Activated CD8-positive, alpha-beta T cell treated with anti-CD3 and anti-CD28 coated beads, Interleukin-2, amount 10 ng/mL, durations not matched to agents 7 days and 5 days (primary cell): ENCODE data around the gene C11orf87. TPM values are rescaled to one million over a fixed set of nuclear protein-coding genes. Genes with fewer than 3 reads are reported as not detected.

ENCODE experiments used
- ATAC-seq: fragments of 150-1000 bp; cut with Tn5 transposase; one replicate; pipeline ENCODE4 v1.10.0; 2021; ENCODE audit warnings: moderate library complexity
- CTCF ChIA-PET: fragments of 350-600 bp; sonication (Branson Sonifier 250); formaldehyde crosslinking; loops from one replicate; lab custom pipeline; 2021; ENCODE audit warnings: antibody characterized with exemption; lab: Charles Lee
- POLR2A ChIA-PET: fragments of 350-600 bp; sonication (Branson Sonifier 250); formaldehyde crosslinking; loops from one replicate; lab custom pipeline; 2021; ENCODE audit warnings: antibody characterized with exemption; lab: Charles Lee
- DNase-seq: peaks from one replicate; pipeline ENCODE4 v3.0.0-alpha.2; 2020
- H3K27ac Mint-ChIP-seq: one replicate; pipeline ENCODE4 v1.8.0; 2021; ENCODE audit warnings: mild to moderate bottlenecking, mixed read lengths
- H3K27me3 Mint-ChIP-seq: one replicate; pipeline ENCODE4 v1.8.0; 2021; ENCODE audit warnings: low read depth, mixed read lengths
- H3K36me3 Mint-ChIP-seq: one replicate; pipeline ENCODE4 v1.8.0; 2021; ENCODE audit warnings: low read depth, mixed read lengths
- H3K4me1 Mint-ChIP-seq: one replicate; pipeline ENCODE4 v1.8.0; 2021; ENCODE audit warnings: low read depth, mixed read lengths
- H3K4me3 Mint-ChIP-seq: one replicate; pipeline ENCODE4 v1.8.0; 2021; ENCODE audit warnings: mild to moderate bottlenecking, mixed read lengths
- H3K9me3 Mint-ChIP-seq: one replicate; pipeline ENCODE4 v1.8.0; 2022; ENCODE audit warnings: mixed read lengths; ENCODE audit not compliant: insufficient read depth
- total RNA-seq, 2 experiments: library from RNA; stranded (reverse); gene quantifications; one replicate each; pipeline ENCODE4 v1.2.3, GENCODE V29; 2021

Gene C11orf87
- total RNA-seq, result not detected

GRCh38 chr11:109421981-109422869 lies at the start of gene C11orf87:
Gene C11orf87 (plus strand): TSS chr11:109422190. CDS start chr11:109423634, 1,444 bp downstream.
- CTCF ChIA-PET, result no interaction called here
- DNase-seq (no peak), ATAC-seq (no peak)
- Mint-ChIP-seq H3K4me1 (no peaks in the 10 kb centered on the region), H3K27me3 (peaks cover 24% of the 10 kb centered on the region), H3K27ac (no peak within 1 kb of the TSS), H3K9me3 (peaks cover 5% of the 10 kb centered on the region), H3K36me3 (no peaks in the 10 kb centered on the region), H3K4me3 (no peak within 1 kb of the TSS)
- POLR2A ChIA-PET, result no interaction called here

GRCh38 chr11:109374032-109374431 lies 48.0 kb upstream of the C11orf87 start:
- POLR2A ChIA-PET, result no interaction called here
- no peak for ATAC-seq
- peaks cover under 1% of the 10 kb centered on the region for H3K9me3 Mint-ChIP-seq

GRCh38 chr11:109374441-109374840 lies 47.5 kb upstream of the C11orf87 start:
- ATAC-seq, result no peak
- POLR2A ChIA-PET, result no interaction called here

More at GRCh38 chr11:109374032-109374431, 48.0 kb upstream of the C11orf87 start:
- Mint-ChIP-seq H3K4me1 (no peaks in the 10 kb centered on the region), H3K27ac (no peak overlapping the region), H3K4me3 (no peak overlapping the region), H3K36me3 (no peaks in the 10 kb centered on the region), H3K27me3 (no peaks in the 10 kb centered on the region)
- CTCF ChIA-PET, result no interaction called here
- no peak for DNase-seq

DNA sequence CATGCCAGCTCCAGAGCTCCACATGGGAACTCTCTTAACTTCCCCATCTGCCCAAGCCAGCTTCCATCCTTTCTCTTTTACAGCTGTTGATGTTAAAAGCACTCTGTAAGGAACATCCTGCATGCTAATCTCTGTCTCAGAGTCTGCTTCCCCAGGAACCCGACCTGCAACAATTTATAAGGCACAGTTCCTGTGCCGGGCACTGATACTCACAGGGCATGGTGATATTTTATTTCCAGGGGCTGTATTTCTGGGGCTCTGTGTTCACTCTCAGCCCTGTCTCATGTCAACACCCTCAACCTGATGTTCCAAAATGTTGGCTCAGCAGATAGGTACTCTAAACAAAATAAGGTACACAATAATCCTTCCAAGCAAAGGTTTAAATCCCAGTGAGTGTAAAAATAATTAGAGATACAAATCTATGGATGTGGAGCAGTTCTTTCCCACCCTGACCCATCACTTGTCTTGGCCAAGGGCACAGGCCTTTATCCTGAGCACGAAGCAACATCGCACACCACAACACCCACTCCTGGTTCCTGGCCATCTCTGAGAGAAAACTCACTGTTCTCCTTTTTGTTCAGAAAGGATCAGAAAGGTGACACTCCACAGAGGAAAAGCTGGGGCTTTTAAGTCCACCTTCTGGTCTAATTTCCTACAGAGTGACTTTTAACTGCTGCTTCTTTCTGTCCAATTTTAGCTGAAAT lies 44.8 kb upstream of the C11orf87 start:
- Mint-ChIP-seq H3K27ac (no peak overlapping the region), H3K36me3 (no peaks in the 10 kb centered on the region), H3K4me3 (no peak overlapping the region), H3K9me3 (no peaks in the 10 kb centered on the region), H3K4me1 (no peaks in the 10 kb centered on the region), H3K27me3 (no peaks in the 10 kb centered on the region)
- DNase-seq (no peak), ATAC-seq (no peak)
- POLR2A ChIA-PET, result no interaction called here
- CTCF ChIA-PET, result no interaction called here

More at GRCh38 chr11:109374441-109374840, 47.5 kb upstream of the C11orf87 start:
- CTCF ChIA-PET, result interaction anchor here (0.9 kb wide), 1 partner anchor 17 kb away, joined by 3 read pairs; no protein-coding TSS in a partner anchor
- Mint-ChIP-seq H3K27me3 (no peaks in the 10 kb centered on the region), H3K27ac (no peak overlapping the region), H3K4me1 (no peaks in the 10 kb centered on the region), H3K4me3 (no peak overlapping the region), H3K9me3 (no peaks in the 10 kb centered on the region), H3K36me3 (no peaks in the 10 kb centered on the region)
- no peak for DNase-seq

DNA sequence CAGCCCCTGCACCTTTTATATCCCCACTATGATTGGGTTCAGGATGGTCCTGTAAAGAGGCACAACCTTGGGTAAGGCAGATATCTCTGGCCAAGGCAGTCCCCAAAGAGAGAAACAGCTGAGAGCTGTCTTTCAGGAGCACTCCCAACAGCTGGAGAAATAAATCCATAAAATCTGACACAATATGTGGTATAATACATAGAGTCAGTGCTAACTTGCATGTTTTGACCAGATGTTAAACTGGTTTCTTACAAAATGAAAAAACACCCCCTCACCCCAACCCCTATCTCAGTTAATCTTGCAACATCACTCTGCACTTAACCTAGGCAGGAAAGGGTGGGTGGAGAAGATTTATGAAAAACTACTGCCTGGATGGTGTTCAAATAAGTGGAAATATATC lies 44.0 kb upstream of the C11orf87 start:
- DNase-seq (no peak), ATAC-seq (no peak)
- Mint-ChIP-seq H3K36me3 (no peaks in the 10 kb centered on the region), H3K9me3 (no peaks in the 10 kb centered on the region), H3K4me1 (no peaks in the 10 kb centered on the region), H3K27ac (no peak overlapping the region), H3K27me3 (no peaks in the 10 kb centered on the region), H3K4me3 (no peak overlapping the region)
- ChIA-PET CTCF (no interaction called here), POLR2A (no interaction called here)

DNA sequence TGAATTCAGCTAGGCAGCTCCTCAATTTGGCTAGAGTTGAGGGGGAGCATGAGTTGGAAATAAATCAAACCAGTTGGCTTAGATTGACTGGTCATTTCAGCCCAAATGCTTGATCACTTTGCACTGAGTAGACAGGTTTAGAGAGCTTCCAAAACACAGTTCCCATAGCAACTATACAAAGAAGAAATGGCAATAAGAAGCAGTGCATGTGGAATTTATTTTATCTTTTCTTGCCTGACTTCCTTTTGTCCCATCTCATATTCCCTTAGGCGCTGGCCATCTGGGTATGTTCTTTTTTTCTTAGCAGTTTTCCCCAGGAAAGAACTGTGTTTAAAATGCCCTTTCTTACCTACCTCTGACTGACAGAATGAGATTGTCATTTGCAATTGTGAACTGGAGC lies 38.7 kb upstream of the C11orf87 start:
- DNase-seq, result no peak
- ATAC-seq, result no peak
- no peak overlapping the region for H3K4me3 Mint-ChIP-seq
- POLR2A ChIA-PET, result no interaction called here
- H3K36me3 Mint-ChIP-seq, result no peaks in the 10 kb centered on the region
- H3K27ac Mint-ChIP-seq, result no peak overlapping the region
- H3K4me1 Mint-ChIP-seq, result no peaks in the 10 kb centered on the region
- no peaks in the 10 kb centered on the region for H3K27me3 Mint-ChIP-seq
- CTCF ChIA-PET, result no interaction called here
- no peaks in the 10 kb centered on the region for H3K9me3 Mint-ChIP-seq

GRCh38 chr11:109384873-109385272 lies 37.1 kb upstream of the C11orf87 start:
- POLR2A ChIA-PET, result no interaction called here
- H3K4me3 Mint-ChIP-seq, result no peak overlapping the region
- H3K27ac Mint-ChIP-seq, result no peak overlapping the region
- H3K4me1 Mint-ChIP-seq, result no peaks in the 10 kb centered on the region
- no peaks in the 10 kb centered on the region for H3K9me3 Mint-ChIP-seq
- no peaks in the 10 kb centered on the region for H3K27me3 Mint-ChIP-seq
- H3K36me3 Mint-ChIP-seq, result no peaks in the 10 kb centered on the region
- no peak for DNase-seq
- CTCF ChIA-PET, result no interaction called here
- no peak for ATAC-seq

DNA sequence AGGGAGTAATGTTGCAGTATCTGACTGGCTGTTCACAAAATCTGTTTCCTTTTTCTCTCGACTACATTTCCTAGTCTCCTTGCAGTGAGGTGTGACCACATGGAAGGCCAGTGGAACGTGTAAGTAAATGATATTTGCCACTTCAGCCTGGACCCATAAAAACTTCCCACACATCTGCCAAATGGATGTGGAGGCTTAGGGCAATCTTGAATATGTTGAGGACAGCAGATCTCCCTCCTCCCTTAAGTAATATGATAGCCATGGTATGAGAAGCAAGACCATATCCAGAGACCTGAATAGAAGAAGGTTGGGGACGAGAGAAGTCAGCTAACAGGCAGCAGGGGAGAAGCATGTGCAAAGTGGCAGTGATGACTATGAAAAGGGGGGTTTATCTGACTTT lies 33.0 kb upstream of the C11orf87 start:
- no peak for DNase-seq
- Mint-ChIP-seq H3K27ac (no peak overlapping the region), H3K9me3 (no peaks in the 10 kb centered on the region), H3K4me1 (no peaks in the 10 kb centered on the region), H3K36me3 (no peaks in the 10 kb centered on the region), H3K27me3 (no peaks in the 10 kb centered on the region), H3K4me3 (no peak overlapping the region)
- ChIA-PET POLR2A (no interaction called here), CTCF (no interaction called here)
- no peak for ATAC-seq

DNA sequence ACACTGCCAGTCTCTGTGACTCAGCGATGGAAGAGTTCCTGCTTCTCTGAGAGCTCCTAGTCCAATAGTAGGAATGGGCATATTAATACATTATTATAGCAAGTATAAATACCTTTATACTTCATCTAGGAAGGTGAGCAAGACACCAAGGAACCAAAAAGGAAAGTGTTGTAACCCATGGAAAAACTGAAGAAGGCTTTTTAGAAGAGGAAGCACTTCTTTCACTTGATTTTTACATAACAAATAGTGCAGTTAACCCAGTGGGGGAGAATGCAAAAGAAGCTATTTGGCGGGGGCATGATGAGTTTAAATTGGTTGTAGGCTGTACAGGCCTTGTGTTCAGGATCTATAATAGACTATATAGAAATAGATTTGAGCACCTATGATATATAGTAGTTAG lies 31.2 kb upstream of the C11orf87 start:
- Mint-ChIP-seq H3K27ac (no peak overlapping the region), H3K27me3 (no peaks in the 10 kb centered on the region), H3K36me3 (no peaks in the 10 kb centered on the region), H3K4me3 (no peak overlapping the region), H3K4me1 (no peaks in the 10 kb centered on the region), H3K9me3 (no peaks in the 10 kb centered on the region)
- no peak for ATAC-seq
- ChIA-PET CTCF (no interaction called here), POLR2A (no interaction called here)
- DNase-seq, result no peak

- Mint-ChIP-seq H3K4me1 (no peaks in the 10 kb centered on the region), H3K4me3 (no peak overlapping the region), H3K27ac (no peak overlapping the region), H3K27me3 (no peaks in the 10 kb centered on the region), H3K9me3 (peaks cover 4% of the 10 kb centered on the region), H3K36me3 (no peaks in the 10 kb centered on the region)
- ChIA-PET CTCF (no interaction called here), POLR2A (no interaction called here)
- no peak for DNase-seq
- ATAC-seq, result no peak
Measured at GRCh38 chr11:109401545-109401944, 20.4 kb upstream of the C11orf87 start.

DNA sequence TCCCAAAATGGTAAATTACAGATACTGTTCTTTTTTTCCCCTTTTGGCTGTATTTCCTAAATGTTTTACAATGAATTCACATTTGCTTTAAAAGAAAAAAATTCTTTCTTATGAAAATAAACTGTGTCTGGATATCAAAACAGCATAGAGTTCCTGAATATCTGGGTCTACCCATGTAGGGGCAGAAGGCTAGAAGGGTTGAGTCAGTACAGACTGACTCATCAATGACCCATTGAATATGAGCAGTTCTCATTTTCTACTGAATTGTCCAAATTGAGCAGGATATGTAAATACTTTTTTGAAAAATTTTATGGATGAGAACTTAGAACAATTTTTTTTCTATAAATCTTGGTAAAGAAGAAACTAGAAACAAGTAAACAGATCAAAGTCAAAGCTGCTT lies 16.3 kb upstream of the C11orf87 start:
- Mint-ChIP-seq H3K36me3 (no peaks in the 10 kb centered on the region), H3K27me3 (no peaks in the 10 kb centered on the region), H3K9me3 (no peaks in the 10 kb centered on the region), H3K4me1 (no peaks in the 10 kb centered on the region), H3K4me3 (no peak overlapping the region), H3K27ac (no peak overlapping the region)
- no peak for DNase-seq
- CTCF ChIA-PET, result no interaction called here
- POLR2A ChIA-PET, result no interaction called here
- ATAC-seq, result no peak

- H3K9me3 Mint-ChIP-seq, result no peaks in the 10 kb centered on the region
- POLR2A ChIA-PET, result no interaction called here
- H3K27me3 Mint-ChIP-seq, result peaks cover 5% of the 10 kb centered on the region
Measured at GRCh38 chr11:109416601-109417000, 5.4 kb upstream of the C11orf87 start.

More at GRCh38 chr11:109416601-109417000, 5.4 kb upstream of the C11orf87 start:
- Mint-ChIP-seq H3K4me3 (no peak overlapping the region), H3K36me3 (no peaks in the 10 kb centered on the region), H3K4me1 (no peaks in the 10 kb centered on the region), H3K27ac (no peak overlapping the region)
- DNase-seq, result no peak
- CTCF ChIA-PET, result no interaction called here
- ATAC-seq, result no peak
